ENCODE measurements around the gene MB21D2.

- TF ChIP-seq MAFK (IDR thresholded peaks at IDR 0.05; ENCODE audit: low read depth, low read length), result no peak
- TF ChIP-seq, protein P1, sequence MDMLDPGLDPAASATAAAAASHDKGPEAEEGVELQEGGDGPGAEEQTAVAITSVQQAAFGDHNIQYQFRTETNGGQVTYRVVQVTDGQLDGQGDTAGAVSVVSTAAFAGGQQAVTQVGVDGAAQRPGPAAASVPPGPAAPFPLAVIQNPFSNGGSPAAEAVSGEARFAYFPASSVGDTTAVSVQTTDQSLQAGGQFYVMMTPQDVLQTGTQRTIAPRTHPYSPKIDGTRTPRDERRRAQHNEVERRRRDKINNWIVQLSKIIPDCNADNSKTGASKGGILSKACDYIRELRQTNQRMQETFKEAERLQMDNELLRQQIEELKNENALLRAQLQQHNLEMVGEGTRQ (IDR thresholded peaks at IDR 0.05; ENCODE audit: low read length), result no peak
Measured at GRCh38 chr3:192887701-192888100, 30.0 kb downstream of the MB21D2 start.

Data from H1 (cell line).